Left colon (tissue), 2 donors: ENCODE results near the gene GLI3. TPM values are rescaled to one million over a fixed set of nuclear protein-coding genes. Genes with fewer than 3 reads are reported as not detected.

Source experiments
- ATAC-seq: fragments of 200-7000 bp; cut with Tn5 transposase; one replicate; pipeline ENCODE4 v1.9.1; 2020; ENCODE audit warnings: mild to moderate bottlenecking, moderate library complexity
- DNase-seq, 2 donors: peaks; one replicate each; pipeline ENCODE4 v3.0.0-alpha.2; 2020
- intact Hi-C, 2 donors: fragments of 100-400 bp; cut with DNase I in 1 of 2; cut with micrococcal nuclease in 1 of 2; formaldehyde crosslinking; loops; one replicate each; pipeline versions ENCODE4 v1.11.2 to v1.14.0; 2022; cut with DNase I, micrococcal nuclease
- total RNA-seq, 2 donors: library from RNA; stranded (reverse); fragmentation: NEBNext Ultra II Directional; extraction: Animal tissue kit (Norgen Biotek cat#: 25700); gene quantifications; one replicate each; pipeline ENCODE4 v1.2.1, GENCODE V29; 2021
- donor health status: DM: no; HTN: no; CAD: no.
- donor health status: DM: yes; HTN: yes; CAD: no.

GLI3 gene
- total RNA-seq, 2 donors from 2014 or later: 2.2 to 8.2 TPM

- DNase-seq: no peak
These were observed 103.7 kb downstream of the GLI3 start for GRCh38 chr7:42133321-42133720.

GRCh38 chr7:42128703-42129102 lies 108.3 kb downstream of the GLI3 start:
- DNase-seq (no peak), ATAC-seq (no peak)
- intact Hi-C loops: no loop called here

More at GRCh38 chr7:42133321-42133720, 103.7 kb downstream of the GLI3 start:
- ATAC-seq: no peak
- intact Hi-C loops: no loop called here

- DNase-seq (no peak), ATAC-seq (no peak)
- intact Hi-C loops: no loop called here
These were observed 109.8 kb downstream of the GLI3 start for GRCh38 chr7:42127232-42127622.

DNA sequence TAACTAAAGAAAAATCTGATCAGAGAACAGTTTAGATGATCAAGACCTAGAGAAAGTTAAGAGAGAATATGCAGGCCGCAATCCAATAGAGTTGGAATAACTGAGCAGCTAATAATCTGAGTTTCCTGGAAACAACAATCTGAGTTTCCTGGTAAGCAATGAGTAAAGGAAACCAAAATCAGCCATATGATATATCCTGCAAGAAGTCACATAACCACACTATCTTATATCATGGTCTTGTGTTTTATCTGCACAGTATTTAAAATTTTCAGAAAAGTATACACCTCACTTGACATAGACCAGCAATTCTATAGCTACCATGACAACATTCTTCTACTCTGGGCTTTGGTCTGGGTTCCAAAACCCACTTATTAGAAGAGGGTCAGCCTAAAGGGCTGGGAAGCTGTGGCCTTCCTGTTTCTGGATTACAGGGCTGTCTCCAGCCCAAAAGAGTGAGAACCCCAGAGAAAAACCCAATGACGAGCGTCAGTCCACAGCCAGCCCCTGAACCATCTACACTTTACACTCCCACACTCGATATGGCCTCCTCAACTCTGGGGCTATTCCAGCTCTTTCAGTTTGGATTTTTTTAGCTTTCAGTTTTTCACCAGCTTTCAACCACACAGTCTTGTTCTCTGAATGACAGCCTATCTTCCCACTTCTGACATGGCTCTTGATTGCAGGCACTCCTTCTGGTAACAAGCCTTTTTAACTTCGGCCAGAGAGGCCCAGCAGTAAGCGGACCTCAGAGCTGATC lies 110.4 kb downstream of the GLI3 start:
- ATAC-seq (no peak), DNase-seq (no peak)
- intact Hi-C loops: no loop called here

DNA sequence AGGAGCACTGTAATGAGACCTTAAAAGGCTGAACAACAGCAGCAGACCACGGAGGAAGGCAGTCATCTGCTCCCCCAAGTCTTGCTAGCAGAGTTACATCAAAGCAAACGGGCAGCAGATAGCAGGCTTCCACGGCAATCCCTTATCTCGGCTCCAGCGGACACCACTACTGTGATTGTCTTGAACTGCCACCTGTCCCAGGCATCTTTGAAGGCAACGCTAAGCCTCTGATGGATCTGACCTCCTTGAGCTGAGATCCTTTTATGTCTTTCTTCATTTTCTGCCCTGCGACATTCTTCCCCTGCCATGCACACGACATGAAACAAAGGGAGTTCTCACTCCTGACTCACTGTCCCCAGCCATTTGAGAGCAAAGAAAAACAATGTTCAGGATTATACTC lies 111.7 kb downstream of the GLI3 start:
- intact Hi-C loops: no loop called here
- no peak for ATAC-seq

DNA sequence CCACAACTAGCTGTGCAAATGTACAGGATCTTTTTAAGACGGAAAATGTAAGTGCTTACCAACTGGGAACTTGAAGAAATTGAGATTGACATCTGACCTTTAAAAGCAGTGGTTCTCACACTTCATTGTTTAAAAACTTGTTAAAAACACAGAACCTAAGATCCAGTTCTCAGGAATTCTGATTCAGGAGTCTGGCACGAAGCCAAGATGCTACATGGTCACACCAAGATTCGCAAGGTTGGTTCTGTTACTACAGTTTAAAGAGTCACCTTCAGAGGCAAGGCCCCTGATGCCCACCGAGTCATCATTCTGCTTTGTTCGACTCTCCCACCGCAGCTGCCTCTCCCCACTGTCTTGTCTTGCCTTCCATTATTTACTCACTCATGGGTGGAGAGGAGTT lies 113.3 kb downstream of the GLI3 start:
- DNase-seq (no peak), ATAC-seq (no peak)
- intact Hi-C loops: no loop called here

More for the DNA sequence above, 111.7 kb downstream of the GLI3 start:
- DNase-seq: no peak

GRCh38 chr7:42120191-42120590 lies 116.8 kb downstream of the GLI3 start:
- no peak for DNase-seq
- ATAC-seq: no peak
- intact Hi-C loops: no loop called here

- ATAC-seq (no peak), DNase-seq (no peak)
- intact Hi-C loops: no loop called here
These were observed 119.8 kb downstream of the GLI3 start for GRCh38 chr7:42117201-42117600.

GRCh38 chr7:42115795-42116194 lies 121.2 kb downstream of the GLI3 start:
- DNase-seq: no peak
- no peak for ATAC-seq
- intact Hi-C loops: no loop called here

DNA sequence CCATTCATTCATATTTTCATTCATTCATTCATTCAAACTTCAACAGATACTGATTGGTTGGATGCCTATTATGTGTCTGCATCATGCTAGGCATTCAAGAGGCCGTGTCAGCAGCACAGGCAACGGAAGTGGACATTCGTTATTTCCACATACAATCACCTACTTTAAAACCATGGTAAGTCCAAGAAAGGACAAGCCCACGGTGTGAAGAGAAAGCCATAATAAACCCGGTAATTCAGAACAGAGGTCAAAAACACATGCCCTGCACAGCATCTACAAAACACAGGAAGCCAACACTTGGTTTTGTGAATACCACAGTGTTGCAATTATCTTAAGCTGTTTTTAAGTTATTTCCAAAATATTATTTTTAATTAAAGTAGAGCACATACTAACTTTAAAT lies 126.7 kb downstream of the GLI3 start:
- DNase-seq (no peak), ATAC-seq (no peak)
- intact Hi-C loops: no loop called here

GRCh38 chr7:42108803-42109528 lies 128.0 kb downstream of the GLI3 start:
- intact Hi-C loops: no loop called here

DNA sequence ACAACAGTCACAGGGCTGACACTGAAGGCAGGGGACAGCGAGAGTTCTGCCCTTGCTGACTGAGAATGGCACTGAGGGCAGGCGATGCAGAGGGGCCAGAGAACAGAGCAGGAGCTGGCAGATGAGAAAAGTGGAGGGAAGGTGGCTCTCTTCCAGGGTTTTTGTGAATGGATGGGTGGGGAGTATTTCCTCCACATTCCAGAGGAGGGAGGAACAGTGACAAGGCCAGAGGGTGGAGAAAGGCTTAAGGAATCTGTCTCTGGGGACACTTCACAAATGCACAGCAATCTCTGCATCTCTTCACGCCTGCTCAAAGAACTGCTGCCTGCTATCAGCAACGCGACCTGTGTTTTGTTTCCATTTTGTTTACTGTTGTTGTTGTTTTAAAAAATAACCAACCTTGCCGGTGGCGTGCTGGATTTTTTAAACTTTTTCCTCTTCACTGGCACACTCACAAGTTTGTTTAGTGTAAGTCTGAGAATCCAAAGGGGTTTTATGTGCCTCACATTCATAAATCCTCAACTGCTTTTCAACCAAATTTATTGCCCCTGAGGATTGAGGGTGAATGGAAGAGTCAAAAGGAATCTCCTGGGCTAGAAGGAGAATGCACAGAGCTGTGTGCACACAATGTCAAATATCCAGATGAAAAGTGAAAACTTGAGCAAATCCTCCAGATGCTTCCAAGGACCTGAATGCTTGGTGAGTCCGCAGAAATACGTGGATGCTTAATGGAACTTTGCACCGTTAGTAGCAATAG lies 129.3 kb downstream of the GLI3 start:
- no peak for ATAC-seq

More at GRCh38 chr7:42108803-42109528, 128.0 kb downstream of the GLI3 start:
- DNase-seq (no peak), ATAC-seq (no peak)

DNA sequence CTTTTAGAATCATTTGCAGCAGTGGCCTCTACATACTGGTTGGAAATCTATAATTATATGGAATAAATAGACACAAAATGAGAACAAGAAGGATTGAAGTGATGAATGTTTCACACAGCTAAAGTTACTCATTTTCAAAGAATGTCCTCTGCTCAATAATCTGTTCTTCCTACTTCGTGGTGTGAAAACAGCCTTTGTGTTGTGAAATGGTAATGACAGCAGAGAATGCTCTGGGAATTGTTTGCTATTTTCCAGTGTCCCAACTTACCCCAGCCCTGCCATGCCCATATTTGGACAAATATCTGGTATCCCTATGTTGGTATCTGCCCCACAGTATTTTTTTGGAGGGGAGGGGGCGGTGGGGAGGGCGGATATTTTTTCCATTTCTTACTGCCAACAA lies 130.4 kb downstream of the GLI3 start:
- intact Hi-C loops: no loop called here
- no peak for DNase-seq

More for the DNA sequence above, 129.3 kb downstream of the GLI3 start:
- intact Hi-C loops: no loop called here
- DNase-seq: no peak

GRCh38 chr7:42105554-42106358 lies 131.3 kb downstream of the GLI3 start:
- DNase-seq: no peak
- intact Hi-C loops: no loop called here
- no peak for ATAC-seq

More for the DNA sequence above, 130.4 kb downstream of the GLI3 start:
- no peak for ATAC-seq

GRCh38 chr7:42104694-42105093 lies 132.3 kb downstream of the GLI3 start:
- no peak for DNase-seq
- intact Hi-C loops: no loop called here
- no peak for ATAC-seq

DNA sequence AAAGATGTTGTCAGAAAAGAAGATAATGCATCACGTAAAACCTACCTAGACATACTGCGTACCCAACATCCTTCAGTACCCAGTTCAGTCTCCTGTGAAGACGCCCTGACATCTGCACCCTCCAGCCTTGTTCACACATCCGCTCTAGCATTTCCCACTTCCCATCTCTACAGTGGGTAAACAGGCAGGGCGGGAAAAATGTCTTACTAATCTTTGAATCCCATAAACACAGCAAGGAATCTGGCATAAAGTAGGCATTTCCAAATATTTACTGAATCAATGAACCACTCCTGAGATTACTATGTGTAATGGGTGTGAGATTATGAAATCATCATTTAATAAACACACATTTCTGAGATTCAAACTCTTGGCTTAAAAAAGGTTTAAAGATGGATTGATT lies 132.8 kb downstream of the GLI3 start:
- intact Hi-C loops: no loop called here
- no peak for ATAC-seq
- DNase-seq: no peak

GRCh38 chr7:42103456-42103855 lies 133.6 kb downstream of the GLI3 start:
- intact Hi-C loops: no loop called here
- DNase-seq (no peak), ATAC-seq (no peak)

GRCh38 chr7:42103020-42103419 lies 134.0 kb downstream of the GLI3 start:
- intact Hi-C loops: no loop called here
- no peak for ATAC-seq

DNA sequence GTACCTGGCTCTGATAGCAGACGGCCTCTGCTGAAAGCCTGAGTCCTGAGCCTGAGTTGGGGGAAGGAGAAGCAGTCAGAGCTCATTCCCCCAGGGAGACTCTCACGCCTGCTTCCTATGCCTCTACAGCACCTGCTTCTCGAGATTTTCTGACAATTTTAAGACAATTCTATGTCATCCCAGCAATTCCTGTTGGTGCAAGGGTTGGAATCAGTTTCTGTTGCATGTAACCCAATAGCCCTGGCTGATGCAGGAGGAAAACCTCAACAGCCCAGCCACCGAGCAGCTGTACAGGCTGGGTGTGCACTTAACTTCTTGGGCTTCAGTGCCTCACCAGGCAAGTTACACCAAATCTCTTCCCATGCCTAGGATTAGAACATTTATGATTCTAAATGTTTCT lies 134.7 kb downstream of the GLI3 start:
- intact Hi-C loops: no loop called here
- DNase-seq (no peak), ATAC-seq (no peak)

More at GRCh38 chr7:42103020-42103419, 134.0 kb downstream of the GLI3 start:
- no peak for DNase-seq
